Measurements from ENCODE around the gene PPP1R14D. TPM values are rescaled to one million over a fixed set of nuclear protein-coding genes. Genes with fewer than 3 reads are reported as not detected.
A peak's percentile ranks its signal among the peaks of the same experiment; 100 is the strongest.

The PPP1R14D gene
- total RNA-seq, 1 donor from 2014 or later: 1.3 TPM

DNA sequence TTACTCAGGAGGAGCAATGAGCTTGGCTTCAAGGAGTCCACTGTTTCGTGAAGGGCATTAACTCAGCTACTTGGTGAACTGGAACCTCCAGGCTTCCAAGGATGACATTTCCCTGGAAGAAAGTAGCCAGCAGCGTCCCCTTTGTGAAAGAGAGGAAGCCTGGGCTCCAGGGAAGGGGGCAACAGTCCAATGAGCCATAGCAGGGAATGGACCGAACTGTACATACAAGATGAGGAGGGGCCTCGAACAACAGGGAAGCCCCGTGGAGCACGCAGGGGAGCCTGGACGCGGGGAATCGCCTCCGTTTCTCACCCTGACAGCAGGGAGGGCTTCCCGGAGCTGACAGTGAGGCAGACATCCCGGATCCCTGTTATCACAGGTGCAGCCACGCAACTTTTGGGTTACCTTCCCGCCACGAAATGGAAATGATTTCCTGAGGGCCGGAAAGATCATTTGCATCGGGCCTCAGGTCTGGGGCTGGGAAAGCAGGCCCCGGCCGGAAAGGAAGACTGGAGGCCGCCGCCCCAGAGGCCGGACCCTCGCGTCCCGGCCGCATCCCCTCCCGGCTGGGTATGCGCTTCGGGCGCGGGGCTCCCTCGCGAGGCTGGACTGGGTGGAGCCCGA, 14.9 kb upstream of the PPP1R14D start:
- ATAC-seq (no peak), DNase-seq (no peak)
- Histone ChIP-seq H3K36me3 (no peaks in the 10 kb centered on the region), H3K4me3 (peak overlapping the region; percentile 70), H3K27ac (peak overlapping the region; percentile 83), H3K4me1 (peaks cover 31% of the 10 kb centered on the region), H3K27me3 (peaks cover 6% of the 10 kb centered on the region), H3K9me3 (no peaks in the 10 kb centered on the region)
- intact Hi-C loops (cut with DNase I): no loop called here
- no peak for TF ChIP-seq CTCF (IDR thresholded peaks at IDR 0.05)

DNA sequence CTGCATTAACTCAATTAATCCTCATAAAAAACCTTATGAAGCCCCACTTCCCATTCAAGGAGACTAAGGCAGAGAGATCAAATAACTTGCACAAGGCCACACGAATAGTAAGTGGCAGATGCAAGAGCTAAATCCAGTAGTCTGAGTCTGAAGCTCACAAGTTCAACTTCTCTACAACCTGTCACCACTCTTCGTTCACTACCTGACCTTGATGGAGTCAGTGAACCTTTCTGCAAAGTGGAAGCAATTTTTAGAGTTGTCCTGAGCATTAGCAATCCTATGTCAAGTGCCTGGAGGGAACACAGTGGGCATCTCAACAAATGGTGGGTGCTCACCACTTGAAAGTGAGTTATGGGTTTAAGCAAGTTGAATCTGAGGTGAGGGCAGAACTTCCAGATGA, 13.2 kb upstream of the PPP1R14D start:
- TF ChIP-seq CTCF (IDR thresholded peaks at IDR 0.05): no peak
- ATAC-seq (no peak), DNase-seq (no peak)
- intact Hi-C loops (cut with DNase I): no loop called here
- Histone ChIP-seq H3K4me1 (peaks cover 17% of the 10 kb centered on the region), H3K27me3 (peaks cover 6% of the 10 kb centered on the region), H3K27ac (no peak overlapping the region), H3K9me3 (no peaks in the 10 kb centered on the region), H3K4me3 (no peak overlapping the region), H3K36me3 (no peaks in the 10 kb centered on the region)

- ATAC-seq: no peak
- no peak overlapping the region for H3K27ac ChIP-seq
Measured at GRCh38 chr15:40838756-40839155, 10.2 kb upstream of the PPP1R14D start.

DNA sequence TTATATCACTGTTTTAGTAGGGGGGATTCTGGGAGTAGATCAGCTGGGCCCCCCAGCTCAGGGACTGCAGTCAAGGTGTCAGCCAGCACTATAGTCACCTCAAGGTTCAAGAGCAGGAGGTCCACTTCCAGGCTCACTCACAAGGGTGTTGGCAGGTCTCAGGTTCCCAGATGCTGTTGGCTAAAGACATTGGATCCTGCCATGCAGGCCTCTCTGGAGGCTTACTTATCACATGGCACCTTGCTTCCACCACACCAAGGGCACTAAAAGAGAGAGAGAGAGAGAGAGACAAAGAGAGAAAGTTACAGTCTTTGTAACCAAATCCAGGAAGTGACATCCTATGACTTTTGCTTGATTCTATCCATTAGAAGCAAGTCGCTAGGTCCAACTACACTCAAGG, 7.5 kb upstream of the PPP1R14D start:
- H3K27me3 ChIP-seq: no peaks in the 10 kb centered on the region
- no peaks in the 10 kb centered on the region for H3K36me3 ChIP-seq
- TF ChIP-seq CTCF (IDR thresholded peaks at IDR 0.05): no peak
- DNase-seq (no peak), ATAC-seq (no peak)
- intact Hi-C loops (cut with DNase I): no loop called here
- no peaks in the 10 kb centered on the region for H3K4me1 ChIP-seq
- no peaks in the 10 kb centered on the region for H3K9me3 ChIP-seq
- no peak overlapping the region for H3K4me3 ChIP-seq
- no peak overlapping the region for H3K27ac ChIP-seq

More at GRCh38 chr15:40838756-40839155, 10.2 kb upstream of the PPP1R14D start:
- Histone ChIP-seq H3K9me3 (no peaks in the 10 kb centered on the region), H3K4me3 (no peak overlapping the region), H3K36me3 (no peaks in the 10 kb centered on the region), H3K4me1 (no peaks in the 10 kb centered on the region), H3K27me3 (no peaks in the 10 kb centered on the region)
- TF ChIP-seq CTCF (IDR thresholded peaks at IDR 0.05): no peak
- DNase-seq: no peak
- intact Hi-C loops (cut with DNase I): no loop called here

DNA sequence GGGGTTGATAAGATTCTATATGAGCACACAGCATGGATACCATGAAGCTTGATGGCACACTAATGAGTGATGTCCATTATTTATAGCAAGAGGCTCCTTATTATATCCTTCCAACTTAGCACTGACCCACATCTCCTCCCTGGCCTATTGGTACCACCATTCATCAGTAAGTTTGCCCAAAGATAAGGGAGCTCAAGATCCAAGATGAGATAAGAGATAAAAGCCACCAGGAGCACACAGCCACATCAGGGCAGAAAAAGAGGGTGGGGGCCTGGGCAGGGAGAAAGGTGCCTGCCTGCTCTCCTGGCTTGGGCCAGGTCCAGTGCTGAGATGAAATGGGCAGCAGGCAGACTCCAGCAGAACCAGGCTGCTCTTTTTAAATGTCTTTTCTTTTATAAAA, 4.4 kb upstream of the PPP1R14D start:
- H3K4me3 ChIP-seq: no peak overlapping the region
- no peaks in the 10 kb centered on the region for H3K36me3 ChIP-seq
- H3K9me3 ChIP-seq: no peaks in the 10 kb centered on the region
- H3K4me1 ChIP-seq: no peaks in the 10 kb centered on the region
- H3K27me3 ChIP-seq: no peaks in the 10 kb centered on the region
- ATAC-seq (no peak), DNase-seq (no peak)
- no peak for TF ChIP-seq CTCF (IDR thresholded peaks at IDR 0.05)
- no peak overlapping the region for H3K27ac ChIP-seq
- intact Hi-C loops (cut with DNase I): no loop called here

DNA sequence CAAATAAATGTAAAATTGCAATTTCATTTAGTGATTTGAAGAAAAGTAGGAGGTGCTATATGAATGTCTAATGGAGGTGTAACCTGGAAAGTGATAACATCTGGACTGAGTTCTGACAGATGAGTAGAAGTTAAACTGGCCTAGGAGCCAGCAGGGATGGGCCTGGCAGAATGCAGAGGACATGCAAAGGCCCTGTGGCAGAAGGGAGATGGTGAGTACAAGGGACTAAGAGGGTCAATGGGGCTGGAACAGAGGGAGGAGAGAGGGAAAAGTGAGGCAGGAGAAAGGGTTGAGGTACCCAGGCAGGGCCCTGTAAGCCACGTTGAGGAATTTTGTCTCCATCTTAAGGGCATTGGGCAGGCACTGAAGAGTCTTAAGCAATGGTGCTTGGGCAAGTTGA, 3.4 kb upstream of the PPP1R14D start:
- H3K4me3 ChIP-seq: no peak overlapping the region
- no peaks in the 10 kb centered on the region for H3K4me1 ChIP-seq
- ATAC-seq (no peak), DNase-seq (no peak)
- H3K27ac ChIP-seq: no peak overlapping the region
- intact Hi-C loops (cut with DNase I): no loop called here
- H3K27me3 ChIP-seq: no peaks in the 10 kb centered on the region
- TF ChIP-seq CTCF (IDR thresholded peaks at IDR 0.05): no peak
- no peaks in the 10 kb centered on the region for H3K36me3 ChIP-seq
- no peaks in the 10 kb centered on the region for H3K9me3 ChIP-seq
